ENCODE data around the gene CLK1. TPM values are rescaled to one million over a fixed set of nuclear protein-coding genes. Genes with fewer than 3 reads are reported as not detected.

CLK1 gene
- total and polyA plus RNA-seq, 9 of the 15 experiments (the other 6 are each of a cell fraction or from before 2014, with no cell fraction given) = 29.3 to 99.2 (median 47.0) TPM

- peak; percentile 98 for TF ChIP-seq AFF4 (CRISPR knock-in tag; IDR thresholded peaks at IDR 0.05)
- no peak; the same call in 1 of the 2 replicates for TF ChIP-seq ZNF431 (CRISPR knock-in tag; IDR thresholded peaks at IDR 0.05)
- peak; percentile 89 to 91 for TF ChIP-seq NRF1 (conservative IDR thresholded peaks at IDR 0.05 in 1 of 2, IDR thresholded peaks at IDR 0.05 in 1 of 2)
- no peak for TF ChIP-seq DDX20 (tag; IDR thresholded peaks at IDR 0.05; ENCODE audit: low read depth)
- no peak for TF ChIP-seq ZKSCAN3 (CRISPR knock-in tag; IDR thresholded peaks at IDR 0.05)
- TF ChIP-seq KLF1 (tag; IDR thresholded peaks at IDR 0.05) = 0 out of 2 replicates have a peak, but pooled peaks have one; percentile 15
- TF ChIP-seq RFX1 (IDR thresholded peaks at IDR 0.05) = no peak
- TF ChIP-seq ZNF134 (CRISPR knock-in tag; conservative IDR thresholded peaks at IDR 0.05) = no peak
- TF ChIP-seq ZNF511 (CRISPR knock-in tag; IDR thresholded peaks at IDR 0.05) = peak; percentile 87
- no peak for TF ChIP-seq MTF1 (CRISPR knock-in tag; IDR thresholded peaks at IDR 0.05; ENCODE audit: borderline replicate concordance)
- TF ChIP-seq CREB3L1 (IDR thresholded peaks at IDR 0.05; ENCODE audit: borderline replicate concordance, low read depth) = peak; percentile 53; the same call in 1 of the 2 replicates
- TF ChIP-seq RBM39 (optimal IDR thresholded peaks at IDR 0.05; ENCODE audit: low read depth, low read length) = no peak
- TF ChIP-seq NR2C1 (IDR thresholded peaks at IDR 0.05) = no peak
- no peak for TF ChIP-seq NR2C1 (tag; IDR thresholded peaks at IDR 0.05)
- no peak for TF ChIP-seq YBX1 (IDR thresholded peaks at IDR 0.05)
- no peak for TF ChIP-seq PTBP1 (IDR thresholded peaks at IDR 0.05; ENCODE audit: low read depth, low read length)
- TF ChIP-seq THAP7 (CRISPR knock-in tag; IDR thresholded peaks at IDR 0.05) = no peak
- TF ChIP-seq TCF7L2 (IDR thresholded peaks at IDR 0.05; ENCODE audit: low read depth, low read length) = no peak
- no peak for TF ChIP-seq DLX4 (CRISPR knock-in tag; IDR thresholded peaks at IDR 0.05)
- TF ChIP-seq PCBP2 (IDR thresholded peaks at IDR 0.05; ENCODE audit: low read depth, low read length, poor library complexity, severe bottlenecking) = no peak
Observed at GRCh38 chr2:200864176-200865034, at the start of gene CLK1 (continued).

Data from K562 (cell line).